Activated CD4-positive, alpha-beta T cell treated with anti-CD3 and anti-CD28 coated beads, Interleukin-2, amount 10 ng/mL, durations not matched to agents 7 days and 5 days (primary cell): ENCODE data around the gene AMY1B. TPM values are rescaled to one million over a fixed set of nuclear protein-coding genes. Genes with fewer than 3 reads are reported as not detected.
"Not testable (repeated sequence)": the region's sequence is repeated elsewhere in the genome, so short reads cannot be mapped to it uniquely, and the experiment has no call there.

Source experiments
- CTCF ChIA-PET: fragments of 350-600 bp; sonication (Branson Sonifier 250); formaldehyde crosslinking; loops from one replicate; lab custom pipeline; 2021; ENCODE audit warnings: antibody characterized with exemption; lab: Charles Lee
- POLR2A ChIA-PET: fragments of 350-600 bp; sonication (Branson Sonifier 250); formaldehyde crosslinking; loops from one replicate; lab custom pipeline; 2021; ENCODE audit warnings: antibody characterized with exemption; lab: Charles Lee
- DNase-seq: peaks from one replicate; pipeline ENCODE4 v3.0.0-alpha.2; 2020
- H3K27ac Mint-ChIP-seq: one replicate; pipeline ENCODE4 v1.8.0; 2021; ENCODE audit warnings: mild to moderate bottlenecking, moderate library complexity, mixed read lengths
- H3K27me3 Mint-ChIP-seq: one replicate; pipeline ENCODE4 v1.8.0; 2021; ENCODE audit warnings: mixed read lengths
- H3K36me3 Mint-ChIP-seq: one replicate; pipeline ENCODE4 v1.8.0; 2021; ENCODE audit warnings: low read depth, mixed read lengths
- H3K4me1 Mint-ChIP-seq: one replicate; pipeline ENCODE4 v1.8.0; 2021; ENCODE audit warnings: mixed read lengths
- H3K4me3 Mint-ChIP-seq: one replicate; pipeline ENCODE4 v1.8.0; 2021; ENCODE audit warnings: mild to moderate bottlenecking, moderate library complexity, mixed read lengths
- H3K9me3 Mint-ChIP-seq: one replicate; pipeline ENCODE4 v1.8.0; 2021; ENCODE audit warnings: mixed read lengths
- total RNA-seq, 2 experiments: library from RNA; stranded (reverse); gene quantifications; one replicate each; pipeline ENCODE4 v1.2.3, GENCODE V29; 2021

AMY1B gene
- total RNA-seq, result not detected

DNA sequence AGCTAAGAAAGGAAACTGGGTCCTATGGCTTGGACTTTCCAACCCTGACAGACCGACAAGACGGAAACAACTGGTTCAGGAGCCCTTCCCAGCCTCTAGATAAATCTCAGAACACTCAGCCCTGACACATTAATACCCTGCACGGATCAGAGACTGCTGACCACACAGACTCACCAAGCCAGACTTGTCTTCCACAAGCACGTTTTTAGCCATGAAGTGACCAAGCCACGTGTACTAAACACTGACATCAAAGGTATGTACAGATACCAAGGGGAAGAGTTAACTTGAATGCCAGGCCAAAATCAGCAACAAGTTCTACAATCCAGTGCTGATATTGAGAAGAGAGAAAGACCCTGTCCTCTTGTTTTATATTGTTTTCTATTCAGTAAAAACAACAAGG lies at the start of gene AMY1B:
Gene AMY1B (minus strand): TSS at position 101 of the 400 bp plus-strand sequence. CDS start 571 bp downstream, outside the sequence.
- H3K4me3 Mint-ChIP-seq, H3K27ac Mint-ChIP-seq, DNase-seq, CTCF ChIA-PET, POLR2A ChIA-PET, H3K9me3 Mint-ChIP-seq, H3K36me3 Mint-ChIP-seq, H3K4me1 Mint-ChIP-seq, H3K27me3 Mint-ChIP-seq: not testable (repeated sequence)

GRCh38 chr1:103745040-103745439 lies 49.0 kb upstream of the AMY1B start:
- H3K27me3 Mint-ChIP-seq, H3K36me3 Mint-ChIP-seq, H3K27ac Mint-ChIP-seq, POLR2A ChIA-PET, H3K4me3 Mint-ChIP-seq, CTCF ChIA-PET, H3K4me1 Mint-ChIP-seq, DNase-seq, H3K9me3 Mint-ChIP-seq: not testable (repeated sequence)

- H3K9me3 Mint-ChIP-seq, H3K4me3 Mint-ChIP-seq, H3K36me3 Mint-ChIP-seq, POLR2A ChIA-PET, H3K27me3 Mint-ChIP-seq, H3K27ac Mint-ChIP-seq, DNase-seq, CTCF ChIA-PET, H3K4me1 Mint-ChIP-seq: not testable (repeated sequence)
Observed at GRCh38 chr1:103744449-103744848, 48.4 kb upstream of the AMY1B start.

DNA sequence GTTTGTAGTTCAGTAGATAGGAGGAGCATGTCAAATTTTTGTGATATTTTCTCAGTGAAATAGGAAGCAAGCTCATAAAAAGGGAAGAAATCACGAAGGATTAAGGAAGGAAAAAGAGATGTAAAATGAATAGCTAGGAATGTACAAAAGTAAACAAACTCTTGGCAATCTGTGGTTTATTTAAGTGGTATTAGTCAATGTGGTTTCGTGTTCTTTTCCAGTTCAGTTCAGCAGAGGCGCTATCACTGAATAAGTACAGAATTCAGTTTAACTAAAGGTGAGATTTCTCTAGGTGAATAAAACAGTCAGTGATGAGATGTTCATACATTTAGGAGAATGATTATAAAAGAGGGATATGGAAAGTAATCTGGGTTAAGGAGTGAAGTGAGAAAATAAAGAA lies 42.0 kb upstream of the AMY1B start:
- H3K9me3 Mint-ChIP-seq, H3K27me3 Mint-ChIP-seq, H3K4me1 Mint-ChIP-seq, POLR2A ChIA-PET, H3K27ac Mint-ChIP-seq, DNase-seq, CTCF ChIA-PET, H3K4me3 Mint-ChIP-seq, H3K36me3 Mint-ChIP-seq: not testable (repeated sequence)

DNA sequence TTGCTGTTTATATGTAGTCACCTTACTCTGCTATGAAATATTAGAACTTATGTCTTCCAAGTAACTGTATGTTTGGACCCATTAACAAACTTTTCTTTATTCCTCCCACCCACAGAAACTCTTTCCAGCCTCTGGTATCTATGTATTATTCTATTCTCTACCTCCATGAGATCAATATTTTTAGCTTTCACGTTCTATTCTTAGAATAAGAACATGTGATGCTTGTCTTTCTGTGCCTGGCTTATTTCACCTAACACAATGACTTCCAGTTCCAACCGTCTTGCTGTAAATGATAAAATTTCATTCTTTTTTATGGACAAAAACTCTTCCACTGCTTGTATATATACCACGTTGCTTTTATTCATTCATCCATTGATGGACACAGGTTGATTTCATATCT lies 39.3 kb upstream of the AMY1B start:
- CTCF ChIA-PET, H3K4me3 Mint-ChIP-seq, H3K27ac Mint-ChIP-seq, H3K4me1 Mint-ChIP-seq, H3K27me3 Mint-ChIP-seq, H3K36me3 Mint-ChIP-seq, H3K9me3 Mint-ChIP-seq, POLR2A ChIA-PET, DNase-seq: not testable (repeated sequence)

GRCh38 chr1:103721473-103721872 lies 25.5 kb upstream of the AMY1B start:
- H3K4me3 Mint-ChIP-seq, H3K4me1 Mint-ChIP-seq, DNase-seq, CTCF ChIA-PET, H3K9me3 Mint-ChIP-seq, H3K36me3 Mint-ChIP-seq, H3K27me3 Mint-ChIP-seq, H3K27ac Mint-ChIP-seq, POLR2A ChIA-PET: not testable (repeated sequence)

DNA sequence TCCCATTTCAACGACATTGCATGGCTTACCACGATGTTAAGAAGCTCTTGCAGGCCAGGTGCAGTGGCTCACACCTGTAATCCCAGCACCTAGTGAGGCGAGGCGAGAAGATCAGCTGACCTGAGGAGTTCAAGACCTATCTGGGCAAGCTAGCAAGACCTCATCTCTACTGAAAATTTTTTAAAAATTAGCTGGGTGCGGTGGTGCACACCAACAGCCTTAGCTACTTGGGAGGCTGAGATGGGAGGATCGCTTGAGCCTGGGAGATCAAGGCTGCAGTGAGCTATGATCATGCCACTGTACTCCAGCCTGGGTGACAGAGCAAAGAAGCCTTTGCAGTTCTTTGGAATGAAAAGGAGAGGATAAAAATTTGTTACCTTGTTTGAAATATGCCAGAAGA lies 21.4 kb upstream of the AMY1B start:
- H3K9me3 Mint-ChIP-seq, H3K27me3 Mint-ChIP-seq, POLR2A ChIA-PET, H3K4me1 Mint-ChIP-seq, DNase-seq, H3K4me3 Mint-ChIP-seq, H3K27ac Mint-ChIP-seq, H3K36me3 Mint-ChIP-seq, CTCF ChIA-PET: not testable (repeated sequence)

DNA sequence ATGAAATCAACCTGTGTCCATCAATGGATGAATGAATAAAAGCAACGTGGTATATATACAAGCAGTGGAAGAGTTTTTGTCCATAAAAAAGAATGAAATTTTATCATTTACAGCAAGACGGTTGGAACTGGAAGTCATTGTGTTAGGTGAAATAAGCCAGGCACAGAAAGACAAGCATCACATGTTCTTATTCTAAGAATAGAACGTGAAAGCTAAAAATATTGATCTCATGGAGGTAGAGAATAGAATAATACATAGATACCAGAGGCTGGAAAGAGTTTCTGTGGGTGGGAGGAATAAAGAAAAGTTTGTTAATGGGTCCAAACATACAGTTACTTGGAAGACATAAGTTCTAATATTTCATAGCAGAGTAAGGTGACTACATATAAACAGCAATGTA lies 14.4 kb upstream of the AMY1B start:
- CTCF ChIA-PET, H3K36me3 Mint-ChIP-seq, POLR2A ChIA-PET, H3K27ac Mint-ChIP-seq, H3K9me3 Mint-ChIP-seq, H3K4me3 Mint-ChIP-seq, H3K4me1 Mint-ChIP-seq, H3K27me3 Mint-ChIP-seq, DNase-seq: not testable (repeated sequence)

GRCh38 chr1:103707670-103708069 lies 11.7 kb upstream of the AMY1B start:
- H3K4me1 Mint-ChIP-seq, H3K9me3 Mint-ChIP-seq, H3K27ac Mint-ChIP-seq, H3K4me3 Mint-ChIP-seq, H3K36me3 Mint-ChIP-seq, CTCF ChIA-PET, DNase-seq, POLR2A ChIA-PET, H3K27me3 Mint-ChIP-seq: not testable (repeated sequence)

DNA sequence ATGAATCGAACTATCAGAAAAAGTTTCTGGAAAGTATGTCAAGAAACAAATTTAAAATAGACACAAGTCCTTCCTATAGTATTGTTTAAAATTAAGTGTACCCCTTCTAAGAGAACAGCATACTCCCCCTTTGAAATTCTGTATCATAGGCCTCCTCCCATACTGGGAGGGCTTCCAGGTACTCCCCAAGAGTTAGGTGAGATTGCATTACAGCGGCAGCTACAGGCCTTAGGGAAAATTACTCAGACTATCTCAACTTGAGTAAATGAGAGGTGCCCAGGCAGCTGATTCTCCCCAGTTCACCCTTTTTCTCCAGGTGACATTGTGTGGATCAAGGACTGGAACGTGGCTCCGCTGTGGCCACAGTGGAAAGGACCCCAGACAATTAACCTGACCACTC lies 5.2 kb upstream of the AMY1B start:
- H3K4me1 Mint-ChIP-seq, H3K27me3 Mint-ChIP-seq, CTCF ChIA-PET, H3K36me3 Mint-ChIP-seq, POLR2A ChIA-PET, H3K4me3 Mint-ChIP-seq, H3K27ac Mint-ChIP-seq, DNase-seq, H3K9me3 Mint-ChIP-seq: not testable (repeated sequence)

GRCh38 chr1:103700669-103701068 lies 4.7 kb upstream of the AMY1B start:
- H3K9me3 Mint-ChIP-seq, DNase-seq, H3K4me3 Mint-ChIP-seq, H3K4me1 Mint-ChIP-seq, H3K27ac Mint-ChIP-seq, H3K36me3 Mint-ChIP-seq, H3K27me3 Mint-ChIP-seq, POLR2A ChIA-PET, CTCF ChIA-PET: not testable (repeated sequence)

GRCh38 chr1:103697430-103697829 lies 1.4 kb upstream of the AMY1B start:
- POLR2A ChIA-PET, H3K9me3 Mint-ChIP-seq, H3K4me3 Mint-ChIP-seq, H3K27ac Mint-ChIP-seq, H3K36me3 Mint-ChIP-seq, CTCF ChIA-PET, DNase-seq, H3K27me3 Mint-ChIP-seq, H3K4me1 Mint-ChIP-seq: not testable (repeated sequence)

- H3K27ac Mint-ChIP-seq, H3K4me3 Mint-ChIP-seq, H3K27me3 Mint-ChIP-seq, H3K9me3 Mint-ChIP-seq, H3K4me1 Mint-ChIP-seq, H3K36me3 Mint-ChIP-seq, CTCF ChIA-PET, POLR2A ChIA-PET, DNase-seq: not testable (repeated sequence)
Observed at GRCh38 chr1:103676335-103676734, 19.7 kb downstream of the AMY1B start.

DNA sequence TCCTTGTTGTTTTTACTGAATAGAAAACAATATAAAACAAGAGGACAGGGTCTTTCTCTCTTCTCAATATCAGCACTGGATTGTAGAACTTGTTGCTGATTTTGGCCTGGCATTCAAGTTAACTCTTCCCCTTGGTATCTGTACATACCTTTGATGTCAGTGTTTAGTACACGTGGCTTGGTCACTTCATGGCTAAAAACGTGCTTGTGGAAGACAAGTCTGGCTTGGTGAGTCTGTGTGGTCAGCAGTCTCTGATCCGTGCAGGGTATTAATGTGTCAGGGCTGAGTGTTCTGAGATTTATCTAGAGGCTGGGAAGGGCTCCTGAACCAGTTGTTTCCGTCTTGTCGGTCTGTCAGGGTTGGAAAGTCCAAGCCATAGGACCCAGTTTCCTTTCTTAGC lies 40.5 kb downstream of the AMY1B start, which contains the start of gene AMY1A:
Gene AMY1A (plus strand): TSS at position 301 of the 400 bp plus-strand sequence. CDS start 571 bp downstream, outside the sequence.
- CTCF ChIA-PET, H3K27me3 Mint-ChIP-seq, H3K27ac Mint-ChIP-seq, H3K9me3 Mint-ChIP-seq, POLR2A ChIA-PET, H3K4me3 Mint-ChIP-seq, DNase-seq, H3K36me3 Mint-ChIP-seq, H3K4me1 Mint-ChIP-seq: not testable (repeated sequence)
